Measurements from ENCODE around the gene EVX1. TPM values are rescaled to one million over a fixed set of nuclear protein-coding genes. Genes with fewer than 3 reads are reported as not detected.

EVX1 gene
- not detected for total RNA-seq

DNA sequence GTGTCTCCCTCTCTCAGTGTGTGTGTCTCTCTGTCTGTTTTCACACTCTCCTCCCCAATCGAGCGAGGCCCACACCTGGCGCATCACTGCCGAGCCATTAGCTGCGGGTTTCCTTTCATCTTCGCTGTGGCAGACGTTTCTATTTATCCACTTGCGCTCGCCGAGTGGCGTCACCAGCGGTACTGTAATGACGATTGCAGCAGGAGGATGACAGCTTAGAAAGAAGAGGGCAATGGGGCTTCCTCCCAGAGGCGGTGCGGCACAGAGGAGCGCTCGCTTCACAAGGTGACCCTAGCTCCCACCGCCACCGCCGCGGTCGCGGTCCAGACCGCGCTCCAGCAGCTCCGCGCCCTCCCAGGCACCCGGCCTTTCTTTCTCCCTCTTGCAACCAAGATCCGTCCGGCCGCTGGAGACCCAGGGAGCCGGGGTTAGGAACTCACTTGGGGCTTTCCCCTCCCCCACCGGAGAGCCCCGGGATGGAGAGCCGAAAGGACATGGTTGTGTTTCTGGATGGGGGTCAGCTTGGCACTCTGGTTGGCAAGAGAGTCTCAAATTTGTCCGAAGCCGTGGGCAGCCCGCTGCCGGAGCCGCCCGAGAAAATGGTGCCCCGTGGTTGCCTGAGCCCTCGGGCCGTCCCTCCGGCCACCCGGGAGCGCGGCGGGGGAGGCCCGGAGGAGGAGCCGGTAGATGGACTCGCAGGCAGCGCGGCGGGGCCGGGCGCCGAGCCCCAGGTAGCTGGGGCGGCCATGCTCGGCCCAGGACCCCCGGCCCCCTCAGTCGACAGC lies at the start of gene EVX1:
TSS of gene EVX1 (plus strand) at position 248 of the 785 bp plus-strand sequence. CDS start at position 477, 229 bp downstream.
- Histone ChIP-seq H3K36me3 (no peaks in the 10 kb centered on the region), H3K27me3 (peaks cover 0 to 88% (median 71%) of the 10 kb centered on the region in 4 donors), H3K27ac (no peak within 1 kb of the TSS), H3K4me1 (peaks cover 17 to 43% (median 39%) of the 10 kb centered on the region in 4 donors), H3K4me3 (no peak within 1 kb of the TSS), H3K9me3 (no peaks in the 10 kb centered on the region)
- WGBS, 2 donors: 4 to 5% methylated on average over 36 to 62 of the region's 62 CpGs
- TF ChIP-seq, protein P1, sequence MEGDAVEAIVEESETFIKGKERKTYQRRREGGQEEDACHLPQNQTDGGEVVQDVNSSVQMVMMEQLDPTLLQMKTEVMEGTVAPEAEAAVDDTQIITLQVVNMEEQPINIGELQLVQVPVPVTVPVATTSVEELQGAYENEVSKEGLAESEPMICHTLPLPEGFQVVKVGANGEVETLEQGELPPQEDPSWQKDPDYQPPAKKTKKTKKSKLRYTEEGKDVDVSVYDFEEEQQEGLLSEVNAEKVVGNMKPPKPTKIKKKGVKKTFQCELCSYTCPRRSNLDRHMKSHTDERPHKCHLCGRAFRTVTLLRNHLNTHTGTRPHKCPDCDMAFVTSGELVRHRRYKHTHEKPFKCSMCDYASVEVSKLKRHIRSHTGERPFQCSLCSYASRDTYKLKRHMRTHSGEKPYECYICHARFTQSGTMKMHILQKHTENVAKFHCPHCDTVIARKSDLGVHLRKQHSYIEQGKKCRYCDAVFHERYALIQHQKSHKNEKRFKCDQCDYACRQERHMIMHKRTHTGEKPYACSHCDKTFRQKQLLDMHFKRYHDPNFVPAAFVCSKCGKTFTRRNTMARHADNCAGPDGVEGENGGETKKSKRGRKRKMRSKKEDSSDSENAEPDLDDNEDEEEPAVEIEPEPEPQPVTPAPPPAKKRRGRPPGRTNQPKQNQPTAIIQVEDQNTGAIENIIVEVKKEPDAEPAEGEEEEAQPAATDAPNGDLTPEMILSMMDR (IDR thresholded peaks at IDR 0.05): no peak
- no peak for TF ChIP-seq EP300 (IDR thresholded peaks at IDR 0.05)
- no peak for TF ChIP-seq POLR2AphosphoS5 (IDR thresholded peaks at IDR 0.05)
- no peak for TF ChIP-seq POLR2A (IDR thresholded peaks at IDR 0.05)
- ATAC-seq (ENCODE audit: low FRiP score in 2 of 2): no peak
- DNase-seq: peak in 1 of 2 donors; percentile 84

DNA sequence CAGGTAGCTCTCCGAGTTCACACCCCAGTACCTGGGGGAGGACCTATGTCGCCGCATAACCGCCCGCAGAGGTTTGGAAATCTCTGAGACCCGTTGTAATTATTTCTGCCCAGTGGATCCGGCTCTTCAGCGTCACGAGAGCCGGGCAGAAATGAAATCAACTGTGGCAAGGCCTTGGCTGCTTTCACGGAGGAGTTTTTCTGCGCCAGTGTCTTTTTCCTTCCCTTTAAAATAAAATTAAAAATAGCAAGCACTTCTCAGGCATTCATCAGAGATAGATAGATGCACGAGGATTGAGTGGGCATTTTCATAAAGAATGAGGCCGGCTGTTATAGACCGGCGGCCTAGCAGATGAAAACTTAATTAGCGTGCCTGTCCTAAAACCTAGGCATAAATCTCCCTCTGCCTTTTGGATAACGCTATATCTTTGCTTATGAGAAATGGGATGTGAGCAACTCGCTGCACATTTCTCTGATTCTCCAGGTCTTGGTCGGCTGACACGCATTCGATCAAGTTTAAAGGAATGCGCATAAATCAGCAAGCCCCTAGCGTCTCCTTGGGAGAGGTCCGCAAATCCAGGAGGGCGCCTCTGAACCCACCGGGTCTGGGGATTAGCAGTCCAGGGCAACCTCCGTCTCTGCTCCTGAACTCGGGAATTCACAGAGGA lies 49.1 kb upstream of the EVX1 start:
- ATAC-seq (ENCODE audit: low FRiP score in 2 of 2): no peak
- no peak for DNase-seq
- 15 to 19% methylated on average over 24 to 29 of the region's 29 CpGs for WGBS, 2 donors
- Histone ChIP-seq H3K27me3 (peaks cover under 1 to 96% (median 58%) of the 10 kb centered on the region in 4 donors), H3K36me3 (no peaks in the 10 kb centered on the region), H3K27ac (no peak overlapping the region), H3K4me1 (peaks cover 24 to 33% (median 28%) of the 10 kb centered on the region in 4 donors), H3K9me3 (no peaks in the 10 kb centered on the region), H3K4me3 (peak overlapping the region in 3 of 4 donors; percentile 22 to 37 (median 37))
- TF ChIP-seq POLR2AphosphoS5 (IDR thresholded peaks at IDR 0.05) (no peak), EP300 (IDR thresholded peaks at IDR 0.05) (no peak), POLR2A (IDR thresholded peaks at IDR 0.05) (no peak)
- TF ChIP-seq, protein P1 (IDR thresholded peaks at IDR 0.05): no peak

DNA sequence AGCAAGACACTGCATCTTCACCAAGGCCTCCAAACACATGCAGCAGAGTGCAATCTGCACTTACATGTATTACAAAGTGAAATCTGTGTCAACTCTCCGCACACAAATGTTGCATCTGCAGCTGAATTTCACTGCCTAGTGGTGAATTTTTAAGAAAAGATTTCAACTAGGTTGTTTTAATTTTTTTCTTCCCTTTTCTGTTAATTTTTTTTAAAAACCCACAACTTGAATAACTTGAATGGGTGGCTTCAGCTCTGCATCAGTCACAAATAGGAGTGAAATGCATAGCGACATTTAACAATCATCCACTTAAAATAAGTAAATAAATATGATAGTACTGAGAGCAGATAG lies 48.6 kb upstream of the EVX1 start:
- 31 to 35% methylated on average over 2 of the region's 2 CpGs for WGBS, 2 donors
- Histone ChIP-seq H3K4me3 (no peak overlapping the region), H3K36me3 (no peaks in the 10 kb centered on the region), H3K9me3 (no peaks in the 10 kb centered on the region), H3K4me1 (peaks cover 23 to 29% (median 26%) of the 10 kb centered on the region in 4 donors), H3K27ac (no peak overlapping the region), H3K27me3 (peaks cover 0 to 96% (median 58%) of the 10 kb centered on the region in 4 donors)
- DNase-seq (no peak), ATAC-seq (ENCODE audit: low FRiP score in 2 of 2) (no peak)
- TF ChIP-seq EP300 (IDR thresholded peaks at IDR 0.05) (no peak), POLR2A (IDR thresholded peaks at IDR 0.05) (no peak), POLR2AphosphoS5 (IDR thresholded peaks at IDR 0.05) (no peak)
- TF ChIP-seq, protein P1 (IDR thresholded peaks at IDR 0.05): no peak

DNA sequence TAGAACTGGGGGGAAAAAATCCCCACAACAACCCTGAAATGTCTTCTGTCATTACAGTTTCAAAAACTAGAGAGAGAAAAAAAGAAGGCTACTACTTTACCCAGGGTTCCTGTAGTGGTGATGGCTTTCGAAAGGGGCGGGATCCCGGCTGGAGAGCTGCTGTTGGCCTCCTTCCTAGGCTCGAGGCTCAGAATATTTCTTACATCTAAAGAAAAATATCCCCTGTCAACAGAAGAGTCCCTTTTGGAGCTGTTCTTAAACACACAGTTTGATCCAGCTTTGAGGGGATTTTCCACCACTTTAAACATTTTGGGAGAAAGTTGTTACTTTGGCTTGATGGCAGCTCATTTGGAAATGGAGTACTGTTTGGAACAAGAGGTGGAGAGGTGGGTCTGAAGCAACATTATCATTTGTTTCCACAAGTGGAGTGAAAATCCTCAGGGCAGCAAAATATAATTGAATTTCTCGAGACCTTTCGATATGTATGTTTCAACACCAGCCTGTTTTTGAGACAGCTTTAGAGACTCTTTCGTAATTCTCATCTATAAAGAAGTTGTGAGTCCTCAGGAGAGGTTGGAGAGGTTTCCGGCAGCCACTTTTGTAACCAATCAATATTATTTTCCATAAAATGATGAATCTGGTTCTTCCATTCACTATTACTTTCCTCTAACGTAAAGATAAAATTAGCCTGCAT lies 47.8 kb upstream of the EVX1 start:
- Histone ChIP-seq H3K4me1 (peaks cover 23 to 31% (median 27%) of the 10 kb centered on the region in 4 donors), H3K27me3 (peaks cover 0 to 93% (median 57%) of the 10 kb centered on the region in 4 donors), H3K36me3 (no peaks in the 10 kb centered on the region), H3K4me3 (no peak overlapping the region), H3K9me3 (no peaks in the 10 kb centered on the region), H3K27ac (no peak overlapping the region)
- no peak for DNase-seq
- 31% methylated on average over 9 of the region's 9 CpGs for WGBS, 2 donors
- TF ChIP-seq POLR2A (IDR thresholded peaks at IDR 0.05) (no peak), EP300 (IDR thresholded peaks at IDR 0.05) (no peak), POLR2AphosphoS5 (IDR thresholded peaks at IDR 0.05) (no peak)
- TF ChIP-seq, protein P1 (IDR thresholded peaks at IDR 0.05): no peak
- ATAC-seq (ENCODE audit: low FRiP score in 2 of 2): no peak
